ENCODE data around the gene MARCHF10.
"Not testable (repeated sequence)": the region's sequence is repeated elsewhere in the genome, so short reads cannot be mapped to it uniquely, and the experiment has no call there.

DNA sequence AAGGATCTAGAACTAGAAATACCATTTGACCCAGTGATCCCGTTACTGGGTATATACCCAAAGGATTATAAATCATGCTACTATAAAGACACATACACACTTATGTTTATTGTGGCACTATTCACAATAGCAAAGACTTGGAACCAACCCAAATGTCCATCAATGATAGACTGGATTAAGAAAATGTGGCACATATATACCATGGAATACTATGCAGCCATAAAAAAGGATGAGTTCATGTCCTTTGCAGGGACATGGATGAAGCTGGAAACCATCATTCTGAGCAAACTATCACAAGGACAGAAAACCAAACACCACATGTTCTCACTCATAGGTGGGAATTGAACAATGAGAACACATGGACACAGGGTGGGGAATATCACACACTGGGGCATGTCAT lies 22.1 kb downstream of the MARCHF10 start:
- TF ChIP-seq, protein P1, sequence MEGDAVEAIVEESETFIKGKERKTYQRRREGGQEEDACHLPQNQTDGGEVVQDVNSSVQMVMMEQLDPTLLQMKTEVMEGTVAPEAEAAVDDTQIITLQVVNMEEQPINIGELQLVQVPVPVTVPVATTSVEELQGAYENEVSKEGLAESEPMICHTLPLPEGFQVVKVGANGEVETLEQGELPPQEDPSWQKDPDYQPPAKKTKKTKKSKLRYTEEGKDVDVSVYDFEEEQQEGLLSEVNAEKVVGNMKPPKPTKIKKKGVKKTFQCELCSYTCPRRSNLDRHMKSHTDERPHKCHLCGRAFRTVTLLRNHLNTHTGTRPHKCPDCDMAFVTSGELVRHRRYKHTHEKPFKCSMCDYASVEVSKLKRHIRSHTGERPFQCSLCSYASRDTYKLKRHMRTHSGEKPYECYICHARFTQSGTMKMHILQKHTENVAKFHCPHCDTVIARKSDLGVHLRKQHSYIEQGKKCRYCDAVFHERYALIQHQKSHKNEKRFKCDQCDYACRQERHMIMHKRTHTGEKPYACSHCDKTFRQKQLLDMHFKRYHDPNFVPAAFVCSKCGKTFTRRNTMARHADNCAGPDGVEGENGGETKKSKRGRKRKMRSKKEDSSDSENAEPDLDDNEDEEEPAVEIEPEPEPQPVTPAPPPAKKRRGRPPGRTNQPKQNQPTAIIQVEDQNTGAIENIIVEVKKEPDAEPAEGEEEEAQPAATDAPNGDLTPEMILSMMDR (conservative IDR thresholded peaks at IDR 0.05; ENCODE audit: low read depth, low read length): not testable (repeated sequence)
- not testable (repeated sequence) for TF ChIP-seq CHD1 (IDR thresholded peaks at IDR 0.05; ENCODE audit: low read depth, low read length); MAFK (IDR thresholded peaks at IDR 0.05; ENCODE audit: low read depth, low read length); POLR2A (IDR thresholded peaks at IDR 0.05; ENCODE audit: low read depth, low read length); RFX5 (IDR thresholded peaks at IDR 0.05; ENCODE audit: low read depth, low read length); RAD21 (IDR thresholded peaks at IDR 0.05; ENCODE audit: low read length); SMC3 (IDR thresholded peaks at IDR 0.05; ENCODE audit: low read depth, low read length); RCOR1 (IDR thresholded peaks at IDR 0.05; ENCODE audit: insufficient replicate concordance, low read length)
- TF ChIP-seq, protein P2, sequence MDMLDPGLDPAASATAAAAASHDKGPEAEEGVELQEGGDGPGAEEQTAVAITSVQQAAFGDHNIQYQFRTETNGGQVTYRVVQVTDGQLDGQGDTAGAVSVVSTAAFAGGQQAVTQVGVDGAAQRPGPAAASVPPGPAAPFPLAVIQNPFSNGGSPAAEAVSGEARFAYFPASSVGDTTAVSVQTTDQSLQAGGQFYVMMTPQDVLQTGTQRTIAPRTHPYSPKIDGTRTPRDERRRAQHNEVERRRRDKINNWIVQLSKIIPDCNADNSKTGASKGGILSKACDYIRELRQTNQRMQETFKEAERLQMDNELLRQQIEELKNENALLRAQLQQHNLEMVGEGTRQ (IDR thresholded peaks at IDR 0.05; ENCODE audit: low read depth, low read length): not testable (repeated sequence)

All from IMR-90 (cell line).